Neural cell (in vitro differentiated cells): ENCODE measurements around the gene SNX10.

Experiments
- EP300 ChIP-seq: fragments of 450-650 bp; conservative IDR thresholded peaks from 2 replicates; pipeline ENCODE4 v1.6.1; 2014; ENCODE audit warnings: antibody characterized with exemption, mild to moderate bottlenecking, moderate library complexity; ENCODE audit not compliant: poor library complexity, severe bottlenecking
- EZH2 ChIP-seq: fragments of 200-600, 300-800 bp; shearing (Covaris generic), sonication (generic); IDR thresholded peaks from 2 replicates; pipeline ENCODE4 v1.6.1; 2014; ENCODE audit warnings: antibody characterized with exemption, low read length, borderline replicate concordance, mild to moderate bottlenecking; ENCODE audit not compliant: insufficient read depth, poor library complexity, severe bottlenecking
- RAD21 ChIP-seq: fragments of 450-650 bp; conservative IDR thresholded peaks from 2 replicates; pipeline ENCODE4 v1.6.1; 2014; ENCODE audit warnings: antibody characterized with exemption, mild to moderate bottlenecking, moderate library complexity
- TF ChIP-seq, protein P1 (sequence below): fragments of 450-650 bp; IDR thresholded peaks from 2 replicates; pipeline ENCODE4 v1.5.1; 2014; ENCODE audit warnings: antibody characterized with exemption, mild to moderate bottlenecking, moderate library complexity; ENCODE audit not compliant: poor library complexity, severe bottlenecking
- TF ChIP-seq, protein P2 (sequence below): IDR thresholded peaks from 2 replicates; pipeline ENCODE4 v1.6.1; 2012; ENCODE audit warnings: borderline replicate concordance

DNA sequence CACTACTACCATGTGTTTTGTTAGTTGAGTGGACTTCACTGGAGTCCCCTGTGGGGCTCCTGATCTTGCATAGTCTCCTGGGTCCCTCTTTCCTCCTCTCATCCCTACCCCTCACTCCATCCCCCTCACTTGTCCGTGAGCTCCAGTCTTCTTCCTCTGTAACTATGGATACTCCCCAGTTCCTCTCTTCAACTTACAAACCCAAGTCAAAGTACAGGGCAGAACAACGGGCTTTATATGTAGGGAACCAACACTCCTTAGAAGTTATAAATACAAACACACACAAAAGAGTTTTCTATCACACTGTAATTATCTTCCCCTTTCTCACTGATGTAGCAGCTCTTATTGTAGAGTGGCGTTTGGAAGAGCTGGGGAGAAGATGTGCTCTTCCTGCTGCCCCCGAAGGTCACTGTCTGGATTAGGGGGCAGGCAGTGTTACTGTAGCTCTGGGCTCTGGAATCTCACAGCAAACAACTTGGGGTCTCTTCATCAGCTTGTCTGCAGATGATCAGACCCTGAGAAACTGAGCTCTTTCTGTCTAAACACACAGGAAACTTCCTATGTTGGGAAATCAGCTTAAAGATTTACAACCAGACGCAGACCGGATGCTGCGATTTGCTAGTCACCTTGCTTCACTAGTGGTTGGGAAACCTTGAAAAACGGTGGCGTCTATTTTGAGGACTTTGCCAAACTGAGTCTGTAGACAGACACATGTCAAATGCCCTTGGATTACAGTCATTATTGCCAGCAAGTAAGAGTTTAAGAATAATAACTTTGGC lies 13.6 kb downstream of the SNX10 start:
- TF ChIP-seq, protein P1, sequence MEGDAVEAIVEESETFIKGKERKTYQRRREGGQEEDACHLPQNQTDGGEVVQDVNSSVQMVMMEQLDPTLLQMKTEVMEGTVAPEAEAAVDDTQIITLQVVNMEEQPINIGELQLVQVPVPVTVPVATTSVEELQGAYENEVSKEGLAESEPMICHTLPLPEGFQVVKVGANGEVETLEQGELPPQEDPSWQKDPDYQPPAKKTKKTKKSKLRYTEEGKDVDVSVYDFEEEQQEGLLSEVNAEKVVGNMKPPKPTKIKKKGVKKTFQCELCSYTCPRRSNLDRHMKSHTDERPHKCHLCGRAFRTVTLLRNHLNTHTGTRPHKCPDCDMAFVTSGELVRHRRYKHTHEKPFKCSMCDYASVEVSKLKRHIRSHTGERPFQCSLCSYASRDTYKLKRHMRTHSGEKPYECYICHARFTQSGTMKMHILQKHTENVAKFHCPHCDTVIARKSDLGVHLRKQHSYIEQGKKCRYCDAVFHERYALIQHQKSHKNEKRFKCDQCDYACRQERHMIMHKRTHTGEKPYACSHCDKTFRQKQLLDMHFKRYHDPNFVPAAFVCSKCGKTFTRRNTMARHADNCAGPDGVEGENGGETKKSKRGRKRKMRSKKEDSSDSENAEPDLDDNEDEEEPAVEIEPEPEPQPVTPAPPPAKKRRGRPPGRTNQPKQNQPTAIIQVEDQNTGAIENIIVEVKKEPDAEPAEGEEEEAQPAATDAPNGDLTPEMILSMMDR: no peak
- TF ChIP-seq, protein P2, sequence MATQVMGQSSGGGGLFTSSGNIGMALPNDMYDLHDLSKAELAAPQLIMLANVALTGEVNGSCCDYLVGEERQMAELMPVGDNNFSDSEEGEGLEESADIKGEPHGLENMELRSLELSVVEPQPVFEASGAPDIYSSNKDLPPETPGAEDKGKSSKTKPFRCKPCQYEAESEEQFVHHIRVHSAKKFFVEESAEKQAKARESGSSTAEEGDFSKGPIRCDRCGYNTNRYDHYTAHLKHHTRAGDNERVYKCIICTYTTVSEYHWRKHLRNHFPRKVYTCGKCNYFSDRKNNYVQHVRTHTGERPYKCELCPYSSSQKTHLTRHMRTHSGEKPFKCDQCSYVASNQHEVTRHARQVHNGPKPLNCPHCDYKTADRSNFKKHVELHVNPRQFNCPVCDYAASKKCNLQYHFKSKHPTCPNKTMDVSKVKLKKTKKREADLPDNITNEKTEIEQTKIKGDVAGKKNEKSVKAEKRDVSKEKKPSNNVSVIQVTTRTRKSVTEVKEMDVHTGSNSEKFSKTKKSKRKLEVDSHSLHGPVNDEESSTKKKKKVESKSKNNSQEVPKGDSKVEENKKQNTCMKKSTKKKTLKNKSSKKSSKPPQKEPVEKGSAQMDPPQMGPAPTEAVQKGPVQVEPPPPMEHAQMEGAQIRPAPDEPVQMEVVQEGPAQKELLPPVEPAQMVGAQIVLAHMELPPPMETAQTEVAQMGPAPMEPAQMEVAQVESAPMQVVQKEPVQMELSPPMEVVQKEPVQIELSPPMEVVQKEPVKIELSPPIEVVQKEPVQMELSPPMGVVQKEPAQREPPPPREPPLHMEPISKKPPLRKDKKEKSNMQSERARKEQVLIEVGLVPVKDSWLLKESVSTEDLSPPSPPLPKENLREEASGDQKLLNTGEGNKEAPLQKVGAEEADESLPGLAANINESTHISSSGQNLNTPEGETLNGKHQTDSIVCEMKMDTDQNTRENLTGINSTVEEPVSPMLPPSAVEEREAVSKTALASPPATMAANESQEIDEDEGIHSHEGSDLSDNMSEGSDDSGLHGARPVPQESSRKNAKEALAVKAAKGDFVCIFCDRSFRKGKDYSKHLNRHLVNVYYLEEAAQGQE: no peak
- TF ChIP-seq EZH2 (no peak), EP300 (no peak), RAD21 (no peak)
